ENCODE results near the gene EXD3.
"Not testable (repeated sequence)": the region's sequence is repeated elsewhere in the genome, so short reads cannot be mapped to it uniquely, and the experiment has no call there.

The EXD3 gene

DNA sequence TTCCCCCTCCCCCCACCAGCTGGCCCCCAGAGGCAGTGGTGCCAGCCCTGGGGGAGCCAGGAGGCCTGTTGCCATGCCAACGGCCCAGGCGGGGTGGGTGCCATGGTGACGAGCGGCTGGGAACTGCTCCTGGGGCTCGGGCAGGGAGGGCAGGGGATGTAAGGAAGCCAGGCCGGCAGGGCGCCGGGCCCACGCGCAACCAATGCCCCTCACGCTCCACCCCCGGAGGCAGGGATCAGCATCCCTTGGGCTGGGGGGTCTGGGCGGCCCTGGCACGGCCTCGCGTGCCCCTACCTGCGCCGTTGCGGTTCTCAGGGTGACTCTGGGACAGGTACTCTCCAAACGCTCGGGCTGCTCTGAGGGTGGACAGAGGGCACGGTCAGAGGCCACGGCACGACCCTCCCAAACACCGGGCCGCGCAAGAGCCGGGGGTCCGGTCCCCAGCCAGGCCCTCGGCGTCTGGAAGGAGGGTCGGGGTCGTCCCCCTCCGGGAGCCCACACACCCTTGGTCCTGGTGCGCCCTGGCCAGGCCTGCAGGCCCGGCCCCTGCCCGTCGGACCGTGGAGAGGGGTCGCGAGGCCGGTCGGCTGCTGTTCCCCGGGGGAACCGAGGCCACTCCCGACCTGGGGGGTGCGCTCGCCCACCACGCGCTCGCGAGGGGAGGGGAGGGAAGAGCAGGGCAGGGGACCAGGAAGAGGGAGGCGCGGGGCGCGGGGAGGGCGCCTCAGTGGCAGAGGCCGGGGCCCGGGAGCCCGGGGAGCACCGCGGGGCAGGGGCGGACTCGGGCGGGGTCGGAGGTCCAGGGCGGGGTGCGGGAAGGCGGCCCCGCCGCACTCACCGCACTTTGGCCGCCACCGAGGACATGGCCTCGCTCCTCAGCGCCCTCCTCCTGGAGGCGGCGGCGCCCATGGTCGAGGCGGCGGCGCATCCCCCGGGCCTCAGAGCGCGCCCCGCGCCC lies 35.5 kb upstream of the EXD3 start:
- no peak for DNase-seq

DNA sequence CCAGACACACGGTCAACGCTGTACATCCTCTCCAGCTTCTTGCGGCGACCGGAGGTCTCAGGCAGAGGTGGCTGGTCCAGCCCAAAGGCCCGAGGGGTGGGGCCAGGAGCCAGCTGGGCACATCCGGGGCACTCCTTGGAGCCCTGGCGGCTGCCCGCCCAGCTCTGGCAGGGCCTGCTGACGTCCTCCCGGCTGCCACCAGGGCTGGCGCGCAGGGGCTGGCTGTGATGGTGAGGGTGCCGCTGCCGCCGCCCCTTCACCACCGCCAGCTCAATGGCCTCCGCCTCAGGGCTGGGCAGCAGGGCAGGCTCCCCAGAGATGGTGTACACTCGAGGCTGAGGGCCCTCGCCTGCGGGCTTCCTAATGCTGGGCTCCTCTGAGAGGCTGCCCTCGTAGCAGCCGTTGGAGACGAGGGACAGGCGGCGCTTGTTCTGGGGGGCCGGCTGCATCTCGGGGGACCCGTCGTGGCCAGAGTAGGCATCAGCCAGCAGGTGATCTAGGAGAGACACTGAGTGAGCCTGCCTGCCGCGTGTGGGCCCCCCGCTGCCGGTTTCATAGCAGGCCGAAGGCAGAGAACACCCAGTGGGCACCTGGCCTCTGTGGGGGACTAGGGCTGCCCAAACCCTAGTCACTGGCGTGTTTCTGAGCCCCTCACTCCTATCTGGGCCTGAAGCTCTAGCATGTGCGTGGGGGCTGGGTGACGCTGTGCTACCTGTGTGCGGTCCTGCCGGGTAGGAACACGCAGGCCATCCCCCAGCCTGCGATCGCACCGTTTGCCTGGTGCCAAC lies 34.6 kb upstream of the EXD3 start:
- no peak for DNase-seq

DNA sequence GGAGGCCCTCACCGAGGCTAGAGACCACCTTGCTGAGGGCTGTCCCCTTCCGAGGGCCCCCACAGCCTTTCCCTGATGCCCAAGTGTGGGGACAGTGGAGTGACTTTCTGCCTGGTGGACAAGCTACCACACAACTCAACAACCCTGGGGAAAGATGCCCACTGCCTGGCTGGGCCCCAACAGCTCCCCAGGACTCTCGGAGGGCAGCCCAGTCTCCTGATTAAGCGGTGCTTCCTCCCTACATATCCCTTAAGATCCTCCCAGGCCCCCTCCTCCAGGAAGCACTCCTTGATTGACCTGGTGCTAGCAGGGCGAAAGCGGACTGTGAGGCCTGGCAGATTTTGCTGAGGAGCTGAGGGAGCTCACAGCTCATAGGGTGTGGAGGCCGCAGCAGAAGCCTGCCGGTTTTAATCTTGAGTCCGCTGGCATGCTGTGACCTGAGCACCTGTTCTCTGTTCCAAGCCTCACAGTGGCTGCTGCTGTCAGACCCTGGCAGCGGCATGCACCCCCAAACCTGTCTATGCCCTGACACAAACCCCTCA lies 34.0 kb upstream of the EXD3 start:
- no peak for DNase-seq

DNA sequence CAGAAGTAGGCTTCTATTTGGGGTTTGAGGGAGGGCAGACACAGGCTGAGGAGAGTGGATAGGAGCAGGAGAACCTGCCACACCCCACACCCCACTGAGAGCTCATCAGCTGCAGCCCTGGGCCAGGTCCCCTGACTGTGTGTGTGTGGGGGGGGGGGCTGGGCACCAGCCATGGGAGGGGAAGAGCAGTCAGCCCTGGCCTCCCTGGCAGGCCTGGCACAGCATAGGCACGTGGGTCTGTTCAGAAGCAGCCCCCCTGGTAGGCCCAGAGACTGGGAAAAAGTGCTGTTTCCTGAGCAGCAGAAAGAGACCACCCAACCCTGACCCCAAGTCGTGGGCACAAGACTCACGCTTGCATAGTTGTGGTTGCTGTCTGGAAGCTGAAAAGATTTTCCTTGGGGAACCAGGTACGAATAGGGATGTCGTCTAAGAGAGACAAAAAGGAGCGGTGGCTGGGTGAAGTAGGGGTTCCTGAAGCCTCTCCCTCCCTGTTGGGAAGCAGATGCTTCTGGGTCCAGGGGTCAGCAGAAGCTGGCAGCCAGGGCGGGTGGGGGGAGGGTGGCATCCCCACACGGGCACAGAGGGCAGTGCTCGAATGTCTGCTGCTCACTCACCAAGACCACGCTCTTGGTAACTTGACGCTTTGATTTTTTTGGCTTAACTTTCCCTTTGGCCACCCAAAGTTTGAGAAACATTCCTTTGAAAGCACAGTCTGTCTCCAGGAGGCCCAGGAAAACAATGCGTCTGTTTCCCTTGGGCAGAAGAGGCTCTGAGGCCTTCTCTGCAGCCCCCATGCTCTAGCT lies 33.3 kb upstream of the EXD3 start:
- DNase-seq = no peak

DNA sequence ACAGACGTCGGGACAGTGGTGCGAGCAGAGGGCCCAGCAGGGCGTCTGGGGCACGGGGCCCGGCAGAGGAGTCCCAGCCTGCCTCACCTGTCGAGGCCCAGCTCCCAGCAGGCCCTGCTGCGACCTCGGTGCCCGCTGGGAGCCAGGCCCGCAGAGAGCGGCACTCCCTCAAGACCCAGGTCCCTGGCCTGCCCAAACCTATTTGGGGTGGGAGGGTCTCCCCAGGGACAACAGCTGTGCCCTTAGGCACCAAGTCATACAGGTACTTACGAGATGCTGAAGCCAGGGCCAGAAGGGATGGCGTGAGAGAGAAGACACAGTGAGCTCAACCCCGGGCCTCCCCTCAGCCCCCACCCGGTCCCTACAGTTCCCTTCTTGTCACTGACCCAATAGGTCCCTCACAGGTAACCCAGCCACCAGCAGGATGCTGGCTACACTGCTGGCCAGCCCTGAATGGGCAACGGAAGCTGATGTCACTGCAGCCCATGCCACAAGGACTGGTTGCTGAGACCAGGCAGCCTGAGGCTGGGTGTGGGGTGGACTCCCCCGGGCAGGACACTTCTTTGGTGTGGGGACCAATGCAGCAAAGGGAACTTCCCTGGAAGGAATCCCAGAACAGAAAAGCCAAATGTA lies 32.5 kb upstream of the EXD3 start:
- DNase-seq = no peak

DNA sequence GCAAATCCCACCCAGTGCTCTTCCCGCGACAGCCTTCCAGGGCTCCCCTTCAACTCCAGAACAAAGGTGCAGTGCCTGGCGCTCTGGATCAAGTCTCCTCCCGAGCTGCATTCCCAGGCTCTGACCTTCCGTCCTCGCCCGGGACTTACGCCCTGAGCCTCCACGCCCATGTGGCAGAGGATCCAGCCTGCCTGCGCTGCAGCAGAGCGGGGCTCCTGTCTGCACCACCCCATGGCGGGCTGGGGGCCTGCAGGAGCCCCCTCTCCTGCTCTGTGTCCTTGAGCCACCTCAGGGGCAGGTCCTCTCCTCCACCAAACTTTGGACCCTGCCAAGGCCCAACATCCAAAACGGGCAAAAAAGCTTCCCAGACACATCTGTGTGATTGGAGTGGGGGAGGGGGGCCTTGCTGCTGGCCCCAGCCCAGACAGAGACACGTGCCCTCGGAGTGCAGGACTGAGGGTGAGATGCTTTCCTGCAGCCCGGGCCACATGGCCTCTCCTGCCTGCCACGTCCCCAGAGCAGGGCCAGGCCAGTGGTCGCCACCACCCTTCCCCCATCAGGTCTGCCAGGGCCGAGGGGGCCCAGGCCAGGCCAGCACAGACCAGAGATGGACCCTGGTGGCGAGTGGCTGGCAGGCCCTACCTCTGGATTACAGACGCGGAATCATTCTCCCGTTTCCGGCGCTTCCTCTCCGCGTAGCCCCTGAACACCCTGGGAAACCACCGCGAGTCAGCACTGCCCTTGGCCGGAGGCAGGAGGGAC lies 31.8 kb upstream of the EXD3 start:
- DNase-seq = no peak

DNA sequence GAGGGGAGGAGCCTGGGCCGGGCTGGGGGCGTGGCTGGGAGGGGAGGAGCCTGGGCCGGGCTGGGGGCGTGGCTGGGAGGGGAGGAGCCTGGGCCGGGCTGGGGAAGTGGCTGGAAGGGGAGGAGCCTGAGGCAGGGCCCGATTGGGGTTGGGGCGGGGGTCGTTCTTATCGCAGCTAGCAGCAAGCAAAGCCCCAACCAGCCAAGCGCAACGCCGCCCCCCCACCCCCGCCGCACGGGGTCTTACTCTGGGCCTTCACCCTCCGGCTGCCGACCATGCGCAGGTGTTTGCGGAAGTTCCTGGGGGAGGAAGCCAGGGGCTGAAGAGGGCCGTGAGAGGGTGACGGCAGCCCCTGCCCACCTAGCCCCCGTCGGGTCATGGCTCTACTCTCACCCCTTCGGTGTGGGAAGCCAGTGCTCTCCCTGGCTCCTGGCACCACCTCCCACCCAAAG lies 31.2 kb upstream of the EXD3 start:
- DNase-seq = peak; percentile 62

DNA sequence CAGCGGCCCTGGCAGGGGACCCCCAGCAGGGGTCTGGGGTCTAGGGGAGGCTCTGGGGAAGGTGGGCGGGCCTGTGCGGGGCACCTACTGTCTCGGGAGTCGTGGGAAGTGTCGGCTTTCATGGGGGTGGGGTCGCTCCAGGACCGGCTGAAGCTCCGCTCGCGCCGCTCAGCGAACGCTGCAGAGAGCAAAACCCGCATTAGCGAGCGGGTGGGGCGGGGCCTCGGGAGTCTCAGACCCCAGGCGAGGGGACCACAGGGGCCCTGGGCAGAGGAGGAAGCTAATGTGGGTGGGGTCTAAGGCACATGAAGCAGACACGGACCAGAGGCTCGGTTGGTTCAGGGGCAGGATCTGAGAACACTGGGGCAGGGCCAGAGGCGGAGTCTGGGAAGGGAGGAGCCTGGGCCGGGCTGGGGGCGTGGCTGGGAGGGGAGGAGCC lies 30.7 kb upstream of the EXD3 start:
- peak; percentile 81 for DNase-seq

DNA sequence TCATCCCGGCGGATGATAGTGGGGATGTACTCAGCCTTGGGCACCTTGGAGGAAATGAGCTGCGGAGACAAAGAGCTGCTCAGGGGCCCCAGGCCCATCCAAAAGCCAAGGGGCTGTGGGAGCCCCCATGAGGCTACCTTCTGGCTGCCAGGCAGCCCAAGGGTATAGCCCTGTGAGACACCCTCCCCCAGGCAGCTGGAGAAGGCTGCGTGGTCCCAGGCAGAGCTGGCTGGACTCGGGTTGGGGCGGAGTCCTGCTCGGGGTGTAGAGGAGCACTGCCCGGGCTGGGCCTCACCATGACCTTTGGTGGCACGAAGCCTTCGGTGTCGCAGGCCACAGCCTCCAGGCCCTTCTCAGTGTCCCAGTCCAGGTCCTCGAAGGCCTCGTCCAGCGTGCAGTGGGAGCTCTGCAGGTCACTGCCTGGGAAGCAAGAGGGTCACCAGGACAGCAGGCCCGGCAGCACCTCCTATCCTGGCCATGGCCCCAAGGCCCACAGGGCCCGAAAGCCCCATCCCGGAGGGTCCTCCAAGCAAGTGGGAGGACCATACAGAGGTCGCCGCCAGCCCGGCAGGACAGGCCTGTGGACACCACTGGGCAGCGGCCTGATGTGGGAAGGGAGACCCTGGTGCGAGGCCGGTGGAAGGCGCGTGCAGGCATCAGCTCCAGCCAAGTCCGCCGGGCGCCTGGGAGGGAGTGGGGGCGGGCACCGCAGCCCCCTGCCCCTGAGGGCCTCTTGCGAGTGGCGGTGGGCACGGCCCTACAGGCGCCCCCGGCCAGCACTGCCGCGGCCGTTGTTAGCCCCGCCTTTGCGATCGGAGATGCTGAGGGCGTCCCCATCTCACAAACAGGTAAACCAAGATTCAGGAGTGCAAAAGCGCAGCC lies 30.0 kb upstream of the EXD3 start:
- no peak for DNase-seq

DNA sequence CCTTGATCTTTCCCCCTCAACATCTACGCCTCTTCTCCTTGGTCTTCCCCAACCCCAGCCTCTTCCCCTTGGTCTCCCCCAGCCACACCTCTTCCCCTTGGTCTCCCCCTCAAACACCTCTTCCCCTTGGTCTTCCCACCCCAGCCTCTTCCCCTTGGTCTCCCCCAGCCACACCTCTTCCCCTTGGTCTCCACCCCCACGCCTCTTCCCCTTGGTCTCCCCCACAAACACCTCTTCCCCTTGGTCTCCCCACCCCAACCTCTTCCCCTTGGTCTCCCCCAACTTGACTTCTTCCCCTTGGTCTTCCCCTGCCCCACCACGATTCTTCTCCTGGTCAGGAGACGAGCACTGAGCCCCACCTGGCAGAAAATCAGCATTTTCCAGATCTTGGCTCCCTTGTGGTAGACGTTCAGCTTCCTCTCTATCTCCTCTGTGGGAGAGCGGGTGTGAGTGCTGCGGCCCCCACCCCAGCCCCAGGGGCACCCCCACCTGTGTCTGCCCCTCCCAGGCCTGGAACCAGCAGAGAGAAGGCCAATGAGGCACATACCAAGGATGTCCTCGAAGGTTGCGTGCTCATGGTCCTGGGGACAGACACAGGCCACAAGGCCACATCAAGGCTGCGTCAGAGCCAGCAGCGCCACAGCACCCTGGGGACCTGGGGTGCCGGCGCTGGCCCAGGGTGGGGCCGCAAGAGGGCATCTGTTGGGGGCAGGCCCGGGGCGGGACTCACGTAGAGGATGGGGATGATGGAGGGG lies 29.2 kb upstream of the EXD3 start:
- no peak for DNase-seq

DNA sequence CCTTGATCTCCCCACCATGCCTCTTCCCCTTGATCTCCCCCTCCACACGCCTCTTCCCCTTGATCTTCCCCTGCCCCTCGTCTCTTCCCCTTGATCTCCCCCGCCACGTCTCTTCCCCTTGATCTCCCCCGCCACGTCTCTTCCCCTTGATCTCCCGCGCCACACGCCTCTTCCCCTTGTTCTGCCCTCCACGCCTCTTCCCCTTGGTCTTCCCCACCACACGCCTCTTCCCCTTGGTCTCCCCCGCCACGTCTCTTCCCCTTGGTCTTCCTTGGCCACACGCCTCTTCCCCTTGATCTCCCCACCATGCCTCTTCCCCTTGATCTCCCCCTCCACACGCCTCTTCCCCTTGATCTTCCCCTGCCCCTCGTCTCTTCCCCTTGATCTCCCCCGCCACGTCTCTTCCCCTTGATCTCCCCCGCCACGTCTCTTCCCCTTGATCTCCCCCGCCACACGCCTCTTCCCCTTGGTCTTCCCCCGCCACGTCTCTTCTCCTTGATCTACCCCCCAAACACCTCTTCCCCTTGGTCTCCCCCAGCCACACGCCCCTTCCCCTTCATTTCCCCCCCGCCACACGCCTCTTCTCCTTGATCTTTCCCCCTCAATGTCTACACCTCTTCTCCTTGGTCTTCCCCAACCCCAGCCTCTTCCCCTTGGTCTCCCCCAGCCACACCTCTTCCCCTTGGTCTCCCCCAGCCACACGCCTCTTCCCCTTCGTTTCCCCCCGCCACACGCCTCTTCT lies 28.5 kb upstream of the EXD3 start:
- not testable (repeated sequence) for DNase-seq

DNA sequence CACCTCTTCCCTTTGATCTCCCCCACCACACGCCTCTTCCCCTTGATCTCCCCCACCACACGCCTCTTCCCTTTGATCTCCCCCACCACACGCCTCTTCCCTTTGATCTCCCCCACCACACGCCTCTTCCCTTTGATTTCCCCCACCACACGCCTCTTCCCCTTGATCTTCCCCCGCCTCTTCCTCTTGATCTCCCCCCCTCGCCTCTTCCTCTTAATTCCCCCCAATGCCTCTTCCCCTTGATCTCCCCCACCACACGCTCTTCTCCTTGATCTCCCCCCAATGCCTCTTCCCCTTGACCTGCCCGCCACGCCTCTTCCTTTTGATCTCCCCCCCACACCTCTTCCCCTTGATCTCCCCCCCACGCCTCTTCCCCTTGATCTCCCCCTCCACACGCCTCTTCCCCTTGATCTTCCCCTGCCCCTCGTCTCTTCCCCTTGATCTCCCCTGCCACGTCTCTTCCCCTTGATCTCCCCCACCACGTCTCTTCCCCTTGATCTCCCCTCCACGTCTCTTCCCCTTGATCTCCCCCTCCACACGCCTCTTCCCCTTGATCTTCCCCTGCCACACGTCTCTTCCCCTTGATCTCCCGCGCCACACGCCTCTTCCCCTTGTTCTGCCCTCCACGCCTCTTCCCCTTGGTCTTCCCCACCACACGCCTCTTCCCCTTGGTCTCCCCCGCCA lies 27.7 kb upstream of the EXD3 start:
- peak; percentile 67 for DNase-seq

DNA sequence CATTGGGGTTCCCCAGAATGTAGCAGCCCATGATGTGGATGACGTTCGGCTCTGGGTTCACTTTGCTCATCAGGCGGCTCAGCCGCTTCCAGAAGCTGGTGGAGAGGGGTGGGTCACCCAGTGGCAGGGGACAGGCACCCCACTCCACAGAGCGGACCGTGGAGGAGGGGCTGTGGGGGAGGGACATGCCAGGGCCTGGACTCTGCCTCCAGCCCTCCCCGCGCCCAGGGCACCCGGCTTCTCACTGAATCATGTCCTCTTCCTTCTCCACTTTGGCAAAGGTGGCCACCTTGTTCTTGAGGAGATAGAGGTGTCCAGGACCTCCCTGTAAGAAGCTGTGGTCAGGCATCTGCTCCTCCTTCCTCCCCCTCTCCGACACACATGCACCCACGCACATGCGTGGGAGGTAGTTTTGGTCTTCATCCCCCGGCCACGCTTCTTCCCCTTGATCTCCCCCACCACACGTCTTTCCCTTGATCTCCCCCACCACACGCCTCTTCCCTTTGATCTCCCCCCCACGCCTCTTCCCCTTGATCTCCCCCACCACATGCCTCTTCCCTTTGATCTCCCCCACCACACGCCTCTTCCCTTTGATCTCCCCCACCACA lies 27.1 kb upstream of the EXD3 start:
- DNase-seq = peak; percentile 62

DNA sequence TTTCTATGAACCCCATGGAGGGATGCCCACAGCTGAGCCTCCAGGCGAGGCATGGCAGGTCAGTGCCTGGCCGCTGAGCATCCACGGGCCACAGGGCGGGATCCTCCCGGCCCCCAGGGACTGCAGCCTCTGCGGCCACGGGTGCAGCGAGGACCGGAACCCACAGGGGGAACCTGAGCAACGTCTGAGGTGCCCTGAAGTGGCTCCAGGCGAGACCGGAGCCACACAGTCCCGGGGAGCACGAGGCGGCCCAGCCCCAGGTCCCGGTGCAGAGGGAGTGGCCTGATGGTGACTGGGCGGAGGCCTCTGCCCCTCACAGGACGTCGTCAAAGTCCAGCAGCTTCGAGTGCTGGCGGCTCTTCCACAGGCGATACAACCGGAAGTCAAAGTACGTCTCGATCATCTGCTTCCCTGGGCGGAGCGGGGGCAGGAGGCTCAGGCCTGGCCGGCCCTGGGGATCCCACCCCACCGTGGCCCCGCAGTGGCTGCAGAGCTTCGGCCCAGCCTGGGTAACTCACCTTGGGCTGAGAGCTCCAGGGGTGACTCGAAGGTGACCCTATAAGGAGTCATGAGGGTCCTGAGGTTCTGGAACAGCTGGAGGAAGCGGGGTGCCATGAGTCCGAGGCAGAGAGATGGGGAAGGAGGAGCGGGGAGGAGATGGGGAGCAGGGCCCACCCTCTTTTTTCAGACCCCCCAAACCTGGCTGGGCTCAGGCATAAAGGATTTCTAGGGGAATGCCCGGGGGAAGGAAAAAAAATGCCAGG lies 26.3 kb upstream of the EXD3 start:
- DNase-seq = no peak

DNA sequence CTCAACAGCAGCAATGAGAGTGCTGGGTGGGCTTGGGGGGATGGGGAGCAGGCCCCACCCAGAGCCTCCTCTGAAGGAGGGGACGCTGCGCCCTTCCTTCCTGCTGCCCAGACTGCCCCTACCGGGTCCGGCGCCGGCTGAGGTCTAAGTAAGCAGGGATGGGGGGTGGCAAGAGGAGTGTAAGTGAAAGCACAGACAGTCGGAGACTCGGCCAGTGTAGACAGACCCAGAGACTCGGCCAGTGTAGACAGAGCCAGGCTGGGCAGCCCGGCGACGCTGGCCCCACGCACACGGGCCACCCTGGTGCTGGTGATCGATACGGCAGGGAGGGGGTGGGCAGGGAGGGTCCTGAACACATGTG lies 25.6 kb upstream of the EXD3 start:
- no peak for DNase-seq

DNA sequence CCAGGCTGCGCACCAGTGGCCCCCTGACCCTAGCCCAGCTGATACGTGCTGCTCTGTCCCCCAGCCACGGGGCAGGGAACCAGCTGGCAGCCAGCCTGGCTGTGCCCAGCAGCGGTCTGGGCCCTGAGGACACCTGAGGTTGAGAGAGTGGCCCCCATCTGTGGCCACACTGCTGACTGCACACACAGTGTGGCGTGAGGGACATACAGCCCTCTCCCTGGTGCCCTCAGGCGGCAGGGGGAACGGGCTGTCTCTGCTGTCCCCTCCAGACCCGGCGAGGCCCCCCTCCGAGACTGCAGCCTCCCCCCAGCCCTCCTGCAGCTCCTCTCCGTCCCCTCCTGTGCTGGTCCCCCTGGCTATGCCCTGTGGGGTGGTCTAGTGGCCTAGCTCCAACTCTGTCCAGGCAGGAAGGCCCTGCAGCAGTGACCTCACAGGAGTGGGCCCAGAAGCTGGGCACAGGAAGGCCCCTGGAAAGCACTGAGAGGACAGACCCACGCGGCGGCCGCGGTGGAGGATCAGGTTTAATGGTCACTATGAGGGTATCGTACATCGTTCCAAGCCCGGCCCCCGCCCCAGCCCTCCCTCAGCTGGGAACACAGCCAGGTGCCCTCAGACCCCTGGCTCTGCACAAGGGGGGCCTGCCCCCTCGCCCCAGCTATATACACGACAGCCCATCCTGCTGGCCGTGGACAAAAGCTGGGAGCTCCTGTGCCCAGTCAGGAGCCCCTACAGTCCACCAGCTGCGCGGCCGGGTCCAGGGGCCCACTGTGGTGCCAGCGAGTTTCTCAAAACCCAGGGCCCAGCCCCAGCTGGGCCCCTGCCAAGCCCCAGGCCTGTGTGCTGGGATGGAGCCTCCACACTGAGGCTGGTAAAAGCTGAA lies 25.0 kb upstream of the EXD3 start:
- no peak for DNase-seq
